Stromal cell of bone marrow (primary cell): Measurements from ENCODE around the gene WASHC3.
A peak's percentile ranks its signal among the peaks of the same experiment; 100 is the strongest.
"Not testable (repeated sequence)": the region's sequence is repeated elsewhere in the genome, so short reads cannot be mapped to it uniquely, and the experiment has no call there.

Experiments
- DNase-seq: peaks from one replicate; pipeline ENCODE4 v3.0.0-alpha.2; 2012; ENCODE audit warnings: low read depth

WASHC3 gene

GRCh38 chr12:102050660-102051430 lies 10.9 kb downstream of the WASHC3 start:
- DNase-seq, result no peak

GRCh38 chr12:102043928-102044327 lies 17.9 kb downstream of the WASHC3 start:
- no peak for DNase-seq

- DNase-seq, result peak; percentile 13
Measured at GRCh38 chr12:102033991-102034745, 27.6 kb downstream of the WASHC3 start.

- no peak for DNase-seq
Measured at GRCh38 chr12:102031852-102032251, 29.9 kb downstream of the WASHC3 start.

- DNase-seq, result peak; percentile 15
Measured at GRCh38 chr12:102029141-102029540, 32.6 kb downstream of the WASHC3 start.

GRCh38 chr12:102026728-102027127 lies 35.1 kb downstream of the WASHC3 start:
- DNase-seq, result no peak

GRCh38 chr12:102024765-102025164 lies 37.0 kb downstream of the WASHC3 start:
- no peak for DNase-seq

GRCh38 chr12:102023343-102023930 lies 38.4 kb downstream of the WASHC3 start:
- peak; percentile 78 for DNase-seq

- DNase-seq, result no peak
Measured at GRCh38 chr12:102022286-102022685, 39.5 kb downstream of the WASHC3 start.

GRCh38 chr12:102021540-102022246 lies 40.1 kb downstream of the WASHC3 start:
- DNase-seq, result no peak

GRCh38 chr12:102018607-102019006 lies 43.2 kb downstream of the WASHC3 start:
- not testable (repeated sequence) for DNase-seq

GRCh38 chr12:102016472-102016871 lies 45.3 kb downstream of the WASHC3 start:
- DNase-seq, result no peak

GRCh38 chr12:102010265-102010994 lies 51.4 kb downstream of the WASHC3 start:
- DNase-seq, result no peak

GRCh38 chr12:102009796-102010195 lies 52.0 kb downstream of the WASHC3 start:
- no peak for DNase-seq

GRCh38 chr12:102008615-102009126 lies 53.1 kb downstream of the WASHC3 start:
- DNase-seq, result no peak

- no peak for DNase-seq
Measured at GRCh38 chr12:102005256-102005655, 56.5 kb downstream of the WASHC3 start.

- no peak for DNase-seq
Measured at GRCh38 chr12:101997102-101997501, 64.7 kb downstream of the WASHC3 start.

- DNase-seq, result no peak
Measured at GRCh38 chr12:101995684-101996083, 66.1 kb downstream of the WASHC3 start.

- DNase-seq, result peak; percentile 16
Measured at GRCh38 chr12:101992091-101992490, 69.7 kb downstream of the WASHC3 start.

GRCh38 chr12:101982307-101982706 lies 79.5 kb downstream of the WASHC3 start:
- DNase-seq, result no peak

- no peak for DNase-seq
Measured at GRCh38 chr12:101981868-101982267, 79.9 kb downstream of the WASHC3 start.
